ENCODE results near the gene SPACA7. TPM values are rescaled to one million over a fixed set of nuclear protein-coding genes. Genes with fewer than 3 reads are reported as not detected.
"Not testable (repeated sequence)": the region's sequence is repeated elsewhere in the genome, so short reads cannot be mapped to it uniquely, and the experiment has no call there.

The SPACA7 gene
- total RNA-seq, 1 donor from 2014 or later: not detected

DNA sequence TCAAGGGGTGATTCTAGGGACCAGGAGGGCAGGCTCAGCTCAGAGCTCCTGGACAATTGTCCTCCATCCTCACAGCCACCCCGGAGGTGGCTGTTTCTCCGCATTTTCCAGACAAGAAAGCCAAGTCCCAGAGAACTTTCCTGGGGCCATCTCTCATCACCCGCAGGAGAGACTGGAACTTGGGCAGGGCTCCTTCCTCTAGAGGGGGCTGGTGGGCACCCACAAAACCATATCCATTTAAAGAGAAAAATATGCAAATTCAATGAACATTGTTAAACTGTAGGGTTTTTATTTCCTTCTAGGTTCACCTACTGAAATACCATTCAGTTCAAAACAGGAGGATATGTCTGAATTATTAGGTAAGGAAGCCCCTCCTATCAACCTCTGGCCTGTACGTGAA, 16.6 kb downstream of the SPACA7 start:
- intact Hi-C loops (cut with DNase I): no loop called here
- H3K4me3 ChIP-seq: no peak overlapping the region
- TF ChIP-seq, protein P1, sequence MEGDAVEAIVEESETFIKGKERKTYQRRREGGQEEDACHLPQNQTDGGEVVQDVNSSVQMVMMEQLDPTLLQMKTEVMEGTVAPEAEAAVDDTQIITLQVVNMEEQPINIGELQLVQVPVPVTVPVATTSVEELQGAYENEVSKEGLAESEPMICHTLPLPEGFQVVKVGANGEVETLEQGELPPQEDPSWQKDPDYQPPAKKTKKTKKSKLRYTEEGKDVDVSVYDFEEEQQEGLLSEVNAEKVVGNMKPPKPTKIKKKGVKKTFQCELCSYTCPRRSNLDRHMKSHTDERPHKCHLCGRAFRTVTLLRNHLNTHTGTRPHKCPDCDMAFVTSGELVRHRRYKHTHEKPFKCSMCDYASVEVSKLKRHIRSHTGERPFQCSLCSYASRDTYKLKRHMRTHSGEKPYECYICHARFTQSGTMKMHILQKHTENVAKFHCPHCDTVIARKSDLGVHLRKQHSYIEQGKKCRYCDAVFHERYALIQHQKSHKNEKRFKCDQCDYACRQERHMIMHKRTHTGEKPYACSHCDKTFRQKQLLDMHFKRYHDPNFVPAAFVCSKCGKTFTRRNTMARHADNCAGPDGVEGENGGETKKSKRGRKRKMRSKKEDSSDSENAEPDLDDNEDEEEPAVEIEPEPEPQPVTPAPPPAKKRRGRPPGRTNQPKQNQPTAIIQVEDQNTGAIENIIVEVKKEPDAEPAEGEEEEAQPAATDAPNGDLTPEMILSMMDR (IDR thresholded peaks at IDR 0.05): no peak
- no peaks in the 10 kb centered on the region for H3K4me1 ChIP-seq
- H3K36me3 ChIP-seq: no peaks in the 10 kb centered on the region
- no peak for ATAC-seq
- H3K9me3 ChIP-seq: no peaks in the 10 kb centered on the region
- no peak overlapping the region for H3K27ac ChIP-seq
- no peak for DNase-seq
- no peaks in the 10 kb centered on the region for H3K27me3 ChIP-seq (ENCODE audit: low read depth)

DNA sequence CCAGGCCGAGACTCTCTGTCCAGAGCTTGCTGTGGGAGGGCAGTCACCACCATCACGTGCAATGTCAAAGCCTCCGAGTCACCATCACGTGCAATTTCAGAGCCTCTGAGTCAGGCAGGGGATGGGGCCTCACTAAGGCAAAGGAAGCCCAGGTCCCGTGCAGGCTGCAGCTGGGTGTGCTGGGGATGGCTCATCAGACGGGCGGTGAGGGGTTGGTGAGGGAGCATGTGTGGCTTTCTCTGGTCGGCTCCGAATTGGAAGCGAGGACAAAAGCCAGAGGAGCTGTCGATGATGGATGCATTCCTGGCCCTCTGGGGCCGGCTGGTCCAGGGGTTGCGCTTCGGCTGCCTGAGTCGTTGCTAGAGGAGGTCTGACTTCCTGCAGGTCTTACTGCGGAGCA, 18.9 kb downstream of the SPACA7 start:
- H3K27ac ChIP-seq; H3K4me1 ChIP-seq; H3K36me3 ChIP-seq; H3K4me3 ChIP-seq; H3K27me3 ChIP-seq (ENCODE audit: low read depth); H3K9me3 ChIP-seq; DNase-seq; intact Hi-C loops (cut with DNase I): not testable (repeated sequence)
- ATAC-seq: peak in 1 of 2 donors; percentile 37

- H3K27ac ChIP-seq; H3K9me3 ChIP-seq; H3K4me3 ChIP-seq; H3K36me3 ChIP-seq; DNase-seq; H3K27me3 ChIP-seq (ENCODE audit: low read depth); ATAC-seq; intact Hi-C loops (cut with DNase I); H3K4me1 ChIP-seq: not testable (repeated sequence)
These were observed 19.8 kb downstream of the SPACA7 start for GRCh38 chr13:112395941-112396340.

DNA sequence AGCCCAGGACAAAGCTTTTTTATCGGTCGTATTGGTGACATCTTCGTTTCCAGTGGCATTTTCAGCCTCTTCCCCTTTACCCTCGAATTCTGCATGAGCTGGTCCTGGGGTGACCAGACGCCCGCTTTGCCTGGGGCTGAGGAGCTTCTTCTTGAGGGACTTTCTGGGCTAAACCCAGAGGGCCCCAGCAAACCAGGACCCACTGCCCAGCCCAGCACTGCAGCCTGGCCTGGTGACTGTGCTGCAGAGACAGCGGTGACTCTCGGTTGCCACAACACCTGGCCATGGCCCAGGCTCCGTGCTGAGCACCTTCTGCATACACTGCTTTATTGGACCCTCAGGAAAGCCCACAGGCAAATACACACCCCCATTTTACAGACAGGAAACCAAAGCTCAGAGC, 21.0 kb downstream of the SPACA7 start:
- Histone ChIP-seq H3K27me3 (ENCODE audit: low read depth) (no peaks in the 10 kb centered on the region), H3K4me3 (no peak overlapping the region), H3K36me3 (no peaks in the 10 kb centered on the region), H3K9me3 (no peaks in the 10 kb centered on the region), H3K27ac (no peak overlapping the region), H3K4me1 (no peaks in the 10 kb centered on the region)
- TF ChIP-seq, protein P1 (IDR thresholded peaks at IDR 0.05): no peak
- intact Hi-C loops (cut with DNase I): no loop called here
- ATAC-seq (no peak), DNase-seq (no peak)

- DNase-seq; H3K4me3 ChIP-seq; H3K4me1 ChIP-seq; H3K9me3 ChIP-seq; ATAC-seq; intact Hi-C loops (cut with DNase I); H3K36me3 ChIP-seq; H3K27ac ChIP-seq; H3K27me3 ChIP-seq (ENCODE audit: low read depth): not testable (repeated sequence)
These were observed 22.2 kb downstream of the SPACA7 start for GRCh38 chr13:112398347-112398746.

GRCh38 chr13:112409828-112410227, 33.7 kb downstream of the SPACA7 start:
- H3K36me3 ChIP-seq; DNase-seq; H3K9me3 ChIP-seq; H3K27ac ChIP-seq; H3K4me1 ChIP-seq; H3K4me3 ChIP-seq; H3K27me3 ChIP-seq (ENCODE audit: low read depth); ATAC-seq; intact Hi-C loops (cut with DNase I): not testable (repeated sequence)

GRCh38 chr13:112416647-112417046, 40.5 kb downstream of the SPACA7 start:
- TF ChIP-seq, protein P1 (IDR thresholded peaks at IDR 0.05): no peak
- DNase-seq: no peak
- intact Hi-C loops (cut with DNase I): no loop called here
- H3K36me3 ChIP-seq: no peaks in the 10 kb centered on the region
- no peak overlapping the region for H3K27ac ChIP-seq
- ATAC-seq: no peak
- no peaks in the 10 kb centered on the region for H3K4me1 ChIP-seq
- peaks cover 42% of the 10 kb centered on the region for H3K9me3 ChIP-seq
- H3K27me3 ChIP-seq (ENCODE audit: low read depth): no peaks in the 10 kb centered on the region
- H3K4me3 ChIP-seq: no peak overlapping the region

- no peak overlapping the region for H3K4me3 ChIP-seq
- DNase-seq: no peak
- intact Hi-C loops (cut with DNase I): no loop called here
- TF ChIP-seq, protein P1 (IDR thresholded peaks at IDR 0.05): no peak
- ATAC-seq: no peak
- peaks cover 45% of the 10 kb centered on the region for H3K9me3 ChIP-seq
- no peaks in the 10 kb centered on the region for H3K36me3 ChIP-seq
- H3K27me3 ChIP-seq (ENCODE audit: low read depth): no peaks in the 10 kb centered on the region
- no peak overlapping the region for H3K27ac ChIP-seq
- H3K4me1 ChIP-seq: no peaks in the 10 kb centered on the region
These were observed 40.9 kb downstream of the SPACA7 start for GRCh38 chr13:112417079-112417478.
